HepG2 (cell line): ENCODE data around the gene FOXE3. TPM values are rescaled to one million over a fixed set of nuclear protein-coding genes. Genes with fewer than 3 reads are reported as not detected.

Experiments used
- ETV6 ChIP-seq: sonication (generic); formaldehyde crosslinking; conservative IDR thresholded peaks from 2 replicates; pipeline ENCODE4 v1.4.0; 2020; ENCODE audit warnings: missing genetic modification reagents
- HBP1 ChIP-seq: IDR thresholded peaks from 2 replicates; pipeline ENCODE4 v1.6.1; 2016; ENCODE audit warnings: low read depth, control low read depth
- JUND ChIP-seq: sonication (generic); formaldehyde crosslinking; IDR thresholded peaks from 2 replicates; pipeline ENCODE4 v1.8.0; 2022; ENCODE audit warnings: mild to moderate bottlenecking, missing genetic modification reagents
- KAT8 ChIP-seq: IDR thresholded peaks from 2 replicates; pipeline ENCODE4 v1.6.1; 2016; ENCODE audit warnings: missing genetic modification reagents, missing compliant biosample characterization
- MED13 ChIP-seq: sonication (generic); formaldehyde crosslinking; IDR thresholded peaks from 2 replicates; pipeline ENCODE4 v1.5.0; 2020; ENCODE audit warnings: missing genetic modification reagents
- PATZ1 ChIP-seq: sonication (generic); formaldehyde crosslinking; IDR thresholded peaks from 2 replicates; pipeline ENCODE4 v1.4.0; 2020; ENCODE audit warnings: missing genetic modification reagents
- RARG ChIP-seq: sonication (generic); formaldehyde crosslinking; IDR thresholded peaks from 2 replicates; pipeline ENCODE4 v1.4.0; 2020; ENCODE audit warnings: low read depth, mild to moderate bottlenecking, missing genetic modification reagents
- SIX1 ChIP-seq: sonication (generic); formaldehyde crosslinking; IDR thresholded peaks from 2 replicates; pipeline ENCODE4 v1.4.0; 2020; ENCODE audit warnings: missing genetic modification reagents, borderline replicate concordance
- SMYD3 ChIP-seq: sonication (generic); formaldehyde crosslinking; IDR thresholded peaks from 2 replicates; pipeline ENCODE4 v1.8.1; 2023; ENCODE audit warnings: mild to moderate bottlenecking, missing genetic modification reagents
- TEF ChIP-seq: sonication (generic); formaldehyde crosslinking; IDR thresholded peaks from 2 replicates; pipeline ENCODE4 v1.5.0; 2020; ENCODE audit warnings: missing genetic modification reagents
- TGIF2 ChIP-seq: IDR thresholded peaks from 2 replicates; pipeline ENCODE4 v1.6.1; 2016; ENCODE audit warnings: control low read depth, missing compliant biosample characterization
- ZNF264 ChIP-seq: sonication (generic); formaldehyde crosslinking; IDR thresholded peaks from 2 replicates; pipeline ENCODE4 v1.4.0; 2020; ENCODE audit warnings: missing genetic modification reagents
- ZNF318 ChIP-seq: sonication (generic); formaldehyde crosslinking; IDR thresholded peaks from 2 replicates; pipeline ENCODE4 v1.4.0; 2020; ENCODE audit warnings: mild to moderate bottlenecking, missing genetic modification reagents
- ZNF414 ChIP-seq: sonication (generic); formaldehyde crosslinking; IDR thresholded peaks from 2 replicates; pipeline ENCODE4 v1.5.0; 2020; ENCODE audit warnings: missing genetic modification reagents
- ZNF780A ChIP-seq: sonication (generic); formaldehyde crosslinking; IDR thresholded peaks from 2 replicates; pipeline ENCODE4 v1.8.0; 2022; ENCODE audit warnings: mild to moderate bottlenecking, missing genetic modification reagents, moderate library complexity
- polyA plus RNA-seq, 8 experiments: library from polyadenylated mRNA; depleted of rRNA in 3 of 8; stranded (reverse) in 7 of 8; unstranded in 1 of 8; fragments of >200 nt; fragmentation: Illumina TruSeq in 4 of 8; extraction: Trizol in 4 of 8; gene quantifications; 2 replicates each; pipeline versions ENCODE4 v1.2.1 to v1.2.3, GENCODE V29; 2011 to 2016; ENCODE audit warnings: low read depth in 4 of 8, missing spikeins in 1 of 8, mixed read lengths in 1 of 8; ENCODE audit not compliant: insufficient read depth in 1 of 8
- total RNA-seq, 5 experiments: library from RNA; depleted of rRNA; stranded (reverse); fragments of >200 nt; fragmentation: Illumina TruSeq; extraction: Trizol; gene quantifications; 2 replicates each; pipeline ENCODE4 v1.2.3, GENCODE V29; 2016; ENCODE audit warnings: low read depth in 1 of 5

FOXE3 gene
- total and polyA plus RNA-seq, 2 of the 13 experiments (the other 11 are each of a cell fraction or from before 2014, with no cell fraction given) = not detected

GRCh38 chr1:47436979-47437446, 20.9 kb downstream of the FOXE3 start (continued):
- TF ChIP-seq ZNF318 (CRISPR knock-in tag) = no peak
- no peak for TF ChIP-seq SMYD3 (CRISPR knock-in tag)
- TF ChIP-seq ETV6 (CRISPR knock-in tag) = no peak
- TF ChIP-seq TEF (CRISPR knock-in tag) = no peak
- no peak for TF ChIP-seq ZNF414 (CRISPR knock-in tag)
- no peak for TF ChIP-seq PATZ1 (CRISPR knock-in tag)
- TF ChIP-seq RARG (CRISPR knock-in tag) = no peak
- TF ChIP-seq MED13 (CRISPR knock-in tag) = no peak
- TF ChIP-seq HBP1 (CRISPR knock-in tag) = no peak
- no peak for TF ChIP-seq ZNF264 (CRISPR knock-in tag)
- no peak for TF ChIP-seq KAT8
- TF ChIP-seq JUND (CRISPR knock-in tag) = no peak
- no peak for TF ChIP-seq SIX1 (CRISPR knock-in tag)
- TF ChIP-seq TGIF2 (CRISPR knock-in tag) = 0 out of 2 replicates have a peak, but pooled peaks have one; percentile 48
- TF ChIP-seq ZNF780A (CRISPR knock-in tag) = no peak
